Hepatocyte (in vitro differentiated cells): ENCODE results near the gene KPNA5. TPM values are rescaled to one million over a fixed set of nuclear protein-coding genes. Genes with fewer than 3 reads are reported as not detected.
A peak's percentile ranks its signal among the peaks of the same experiment; 100 is the strongest.

Experiments
- DNase-seq: peaks from one replicate; pipeline ENCODE4 v3.0.0-alpha.2; 2016; ENCODE audit warnings: low spot score
- H2AFZ ChIP-seq: fragments of 200-600 bp; sonication (generic); 2 replicates; pipeline ENCODE4 v1.6.0; 2016; ENCODE audit warnings: antibody characterized with exemption, mild to moderate bottlenecking
- H3K27ac ChIP-seq: fragments of 200-600 bp; sonication (generic); 2 replicates; pipeline ENCODE4 v1.5.1; 2016; ENCODE audit warnings: mild to moderate bottlenecking
- H3K27me3 ChIP-seq: fragments of 200-600 bp; sonication (generic); 2 replicates; pipeline ENCODE4 v1.6.1; 2016
- H3K36me3 ChIP-seq: fragments of 200-600 bp; sonication (generic); replicated peaks from 2 replicates; pipeline ENCODE4 v1.5.1; 2016; ENCODE audit warnings: low read depth; ENCODE audit not compliant: insufficient read depth
- H3K4me1 ChIP-seq: fragments of 200-600 bp; sonication (generic); 2 replicates; pipeline ENCODE4 v1.5.1; 2016; ENCODE audit warnings: mild to moderate bottlenecking, moderate library complexity; ENCODE audit not compliant: insufficient read depth
- H3K4me2 ChIP-seq: fragments of 200-600 bp; sonication (generic); 2 replicates; pipeline ENCODE4 v1.6.0; 2016
- H3K4me3 ChIP-seq: fragments of 200-600 bp; sonication (generic); 2 replicates; pipeline ENCODE4 v1.5.1; 2016; ENCODE audit warnings: mild to moderate bottlenecking
- H3K79me2 ChIP-seq: fragments of 200-600 bp; sonication (generic); 2 replicates; pipeline ENCODE4 v1.6.0; 2017; ENCODE audit warnings: mild to moderate bottlenecking
- H3K9me2 ChIP-seq: fragments of 200-600 bp; sonication (generic); replicated peaks from 2 replicates; pipeline ENCODE4 v1.6.0; 2017; ENCODE audit warnings: mild to moderate bottlenecking; ENCODE audit not compliant: insufficient read depth
- H3K9me3 ChIP-seq: fragments of 200-600 bp; sonication (generic); 2 replicates; pipeline ENCODE4 v1.5.1; 2016; ENCODE audit warnings: low read depth, mild to moderate bottlenecking
- H4K20me1 ChIP-seq: fragments of 200-600 bp; sonication (generic); 2 replicates; pipeline ENCODE4 v1.6.0; 2016; ENCODE audit warnings: mild to moderate bottlenecking; ENCODE audit not compliant: insufficient read depth, poor library complexity, severe bottlenecking
- CTCF ChIP-seq: fragments of 200-600 bp; sonication (generic); IDR thresholded peaks from 2 replicates; pipeline ENCODE4 v1.5.1; 2016; ENCODE audit warnings: antibody characterized with exemption, mild to moderate bottlenecking; ENCODE audit not compliant: poor library complexity
- EZH2 ChIP-seq: fragments of 200-600 bp; sonication (generic); IDR thresholded peaks from 2 replicates; pipeline ENCODE4 v1.6.1; 2016; ENCODE audit warnings: antibody characterized with exemption, mild to moderate bottlenecking, borderline replicate concordance
- EZH2phosphoT487 ChIP-seq: fragments of 200-600 bp; sonication (generic); IDR thresholded peaks from one replicate; pipeline ENCODE4 v1.6.1; 2018; ENCODE audit warnings: antibody characterized with exemption, mild to moderate bottlenecking, low read depth, moderate library complexity; ENCODE audit not compliant: unreplicated experiment, severe bottlenecking
- whole genome bisulfite sequencing: methylation state at CpG from one replicate; pipeline ENCODE4 v1.1.6; 2016; ENCODE audit warnings: low lambda C conversion rate; ENCODE audit errors: missing lambda C conversion rate; 5-methylcytosine and 5-hydroxymethylcytosine counted together
- polyA plus RNA-seq: library from polyadenylated mRNA; unstranded; fragments of >200 nt; fragmentation: Nextera tagmentation; extraction: Ambion mirVana; gene quantifications from 2 replicates; pipeline ENCODE4 v1.2.1, GENCODE V29; 2016
- total RNA-seq: library from RNA; depleted of rRNA; stranded (reverse); fragments of >200 nt; gene quantifications from 2 replicates; pipeline ENCODE4 v1.2.3, GENCODE V29; 2014

The KPNA5 gene
- total and polyA plus RNA-seq, 2 experiments from 2014 or later: 5.4 to 20.5 TPM

- Histone ChIP-seq H4K20me1 (no peaks in the 10 kb centered on the region), H3K4me1 (no peaks in the 10 kb centered on the region), H3K79me2 (no peaks in the 10 kb centered on the region), H3K36me3 (no peaks in the 10 kb centered on the region), H3K4me2 (no peak overlapping the region), H3K27ac (no peak overlapping the region), H3K27me3 (no peaks in the 10 kb centered on the region), H3K9me2 (no peaks in the 10 kb centered on the region), H3K4me3 (no peak overlapping the region), H3K9me3 (no peaks in the 10 kb centered on the region), H2AFZ (no peak overlapping the region)
- TF ChIP-seq EZH2: no peak
- no peak for TF ChIP-seq EZH2phosphoT487
- TF ChIP-seq CTCF: no peak
- DNase-seq: peak; percentile 16
- WGBS: 75% methylated on average over 5 of the region's 5 CpGs
These were observed 102.8 kb downstream of the KPNA5 start for GRCh38 chr6:116783852-116784251.

Other genes starting within 250 kb of the KPNA5 start
- gene CALHM6, start 219.8 kb upstream of the KPNA5 start, total RNA-seq: 0.83 TPM in 1 of 2 replicates, not detected in the other
- 0.43 and 0.50 TPM in 2 replicates for gene CALHM6, start 219.8 kb upstream of the KPNA5 start, polyA plus RNA-seq
- gene CALHM5, start 169.6 kb upstream of the KPNA5 start, total RNA-seq: 1.2 and 1.7 TPM in 2 replicates
- 0.46 and 0.62 TPM in 2 replicates for gene CALHM5, start 169.6 kb upstream of the KPNA5 start, polyA plus RNA-seq
- 0.40 TPM in 1 of 2 replicates, not detected in the other for gene TRAPPC3L, start 135.5 kb upstream of the KPNA5 start, total RNA-seq
- 1.2 TPM in 1 of 2 replicates, not detected in the other for gene TRAPPC3L, start 135.5 kb upstream of the KPNA5 start, polyA plus RNA-seq
- gene CALHM4, start 127.5 kb upstream of the KPNA5 start, total RNA-seq: not detected in 2 replicates
- not detected in 2 replicates for gene CALHM4, start 127.5 kb upstream of the KPNA5 start, polyA plus RNA-seq
- gene RWDD1, start 109.7 kb upstream of the KPNA5 start, total RNA-seq: 41.0 and 54.1 TPM in 2 replicates
- gene RWDD1, start 109.7 kb upstream of the KPNA5 start, polyA plus RNA-seq: 43.3 and 48.8 TPM in 2 replicates
- gene RSPH4A, start 64.7 kb upstream of the KPNA5 start, total RNA-seq: 0.12 and 0.83 TPM in 2 replicates
- gene RSPH4A, start 64.7 kb upstream of the KPNA5 start, polyA plus RNA-seq: 0.43 and 0.46 TPM in 2 replicates
- 17.0 and 20.4 TPM in 2 replicates for gene ZUP1, start 12.4 kb upstream of the KPNA5 start, total RNA-seq
- gene ZUP1, start 12.4 kb upstream of the KPNA5 start, polyA plus RNA-seq: 6.3 and 10.1 TPM in 2 replicates
- 4.5 and 8.0 TPM in 2 replicates for gene FAM162B, start 84.5 kb downstream of the KPNA5 start, total RNA-seq
- 3.2 and 4.9 TPM in 2 replicates for gene FAM162B, start 84.5 kb downstream of the KPNA5 start, polyA plus RNA-seq
- gene GPRC6A, start 147.9 kb downstream of the KPNA5 start, total RNA-seq: 2.8 TPM in 2 replicates
- 0.36 and 0.80 TPM in 2 replicates for gene GPRC6A, start 147.9 kb downstream of the KPNA5 start, polyA plus RNA-seq
- gene RFX6, start 196.0 kb downstream of the KPNA5 start, total RNA-seq: 5.1 and 6.8 TPM in 2 replicates
- 3.7 and 4.1 TPM in 2 replicates for gene RFX6, start 196.0 kb downstream of the KPNA5 start, polyA plus RNA-seq